Testis (tissue), 3 donors: ENCODE results near the gene MAP3K19. TPM values are rescaled to one million over a fixed set of nuclear protein-coding genes. Genes with fewer than 3 reads are reported as not detected.

Experiments
- DNase-seq: peaks from one replicate; pipeline ENCODE4 v3.0.0-alpha.2; 2019
- H3K27ac ChIP-seq, 2 donors: fragments of 200-600 bp; sonication (generic); one replicate each; pipeline ENCODE4 v1.5.1; 2019
- H3K27me3 ChIP-seq: fragments of 200-600 bp; sonication (generic); one replicate; pipeline ENCODE4 v1.5.1; 2019
- H3K36me3 ChIP-seq: fragments of 200-600 bp; sonication (generic); one replicate; pipeline ENCODE4 v1.5.1; 2017; ENCODE audit warnings: low read depth; ENCODE audit errors: missing control alignments
- H3K4me1 ChIP-seq: fragments of 200-600 bp; sonication (generic); one replicate; pipeline ENCODE4 v1.5.1; 2019
- H3K4me3 ChIP-seq, 2 donors: fragments of 200-600 bp; sonication (generic); one replicate each; pipeline ENCODE4 v1.5.1; 2017 to 2019
- H3K9me3 ChIP-seq: fragments of 200-600 bp; sonication (generic); one replicate; pipeline ENCODE4 v1.5.1; 2017
- POLR2A ChIP-seq: fragments of 450-650 bp; IDR thresholded peaks from one replicate; pipeline ENCODE4 v1.6.1; 2017; ENCODE audit warnings: antibody characterized with exemption, mild to moderate bottlenecking, moderate library complexity
- WGBS, 2 donors: methylation state at CpG; one replicate each; pipeline ENCODE4 v1.1.5; 2018; 5-methylcytosine and 5-hydroxymethylcytosine counted together
- intact Hi-C: fragments of 100-400 bp; cut with DNase I; formaldehyde crosslinking; loops from one replicate; pipeline ENCODE4 v1.15.1; 2023; ENCODE audit warnings: low total_unique reads
- polyA plus RNA-seq: library from polyadenylated mRNA; stranded (reverse); fragments of 350-450 nt; fragmentation: Illumina TruSeq; extraction: RNeasy Lipid Tissue Mini Kit (QIAGEN cat#74804); gene quantifications from one replicate; pipeline ENCODE4 v1.2.3, GENCODE V29; 2014; ENCODE audit warnings: low read depth, low replicate concordance; ENCODE audit not compliant: insufficient read depth
- total RNA-seq, 2 donors: library from RNA; depleted of rRNA; stranded (reverse); fragments of >200 nt; gene quantifications; one replicate each; pipeline ENCODE4 v1.2.3, GENCODE V29; 2016
- TF ChIP-seq, protein P1 (sequence below), 3 experiments: fragments of 450-650 bp in 2 of 3; fragments of 200-600 bp in 1 of 3; sonication (generic) in 1 of 3; IDR thresholded peaks; one replicate each; pipeline ENCODE4 v1.5.1; 2016 to 2019; ENCODE audit warnings: antibody characterized with exemption in 3 of 3, mild to moderate bottlenecking in 2 of 3, moderate library complexity in 1 of 3

Gene MAP3K19
- total and polyA plus RNA-seq, 3 donors from 2014 or later: 6.8 to 15.1 (median 9.8) TPM

DNA sequence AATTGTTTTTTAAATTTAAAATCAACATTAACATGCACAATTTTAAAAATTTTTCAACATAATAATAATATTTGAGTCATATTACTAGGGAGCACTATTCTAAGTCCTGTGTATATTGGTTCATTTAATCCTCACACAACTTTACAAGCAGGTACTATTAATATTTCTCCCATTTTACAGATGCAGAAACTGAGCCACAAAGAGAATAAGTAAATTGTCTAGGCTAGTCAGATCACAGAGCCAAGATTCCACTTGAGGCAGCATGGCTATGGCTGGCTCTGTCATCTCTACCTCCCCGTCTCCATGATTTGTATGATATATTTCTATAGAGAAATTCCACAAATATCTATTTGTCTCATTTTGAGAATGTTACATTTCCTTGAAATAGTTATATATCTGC, 113.5 kb downstream of the MAP3K19 start:
- Histone ChIP-seq H3K4me1 (peaks cover 22% of the 10 kb centered on the region), H3K4me3 (no peak overlapping the region), H3K36me3 (no peaks in the 10 kb centered on the region), H3K9me3 (no peaks in the 10 kb centered on the region), H3K27ac (no peak overlapping the region), H3K27me3 (no peaks in the 10 kb centered on the region)
- WGBS, 2 donors: 64 to 65% methylated on average over 1 of the region's 1 CpG
- TF ChIP-seq, protein P1, sequence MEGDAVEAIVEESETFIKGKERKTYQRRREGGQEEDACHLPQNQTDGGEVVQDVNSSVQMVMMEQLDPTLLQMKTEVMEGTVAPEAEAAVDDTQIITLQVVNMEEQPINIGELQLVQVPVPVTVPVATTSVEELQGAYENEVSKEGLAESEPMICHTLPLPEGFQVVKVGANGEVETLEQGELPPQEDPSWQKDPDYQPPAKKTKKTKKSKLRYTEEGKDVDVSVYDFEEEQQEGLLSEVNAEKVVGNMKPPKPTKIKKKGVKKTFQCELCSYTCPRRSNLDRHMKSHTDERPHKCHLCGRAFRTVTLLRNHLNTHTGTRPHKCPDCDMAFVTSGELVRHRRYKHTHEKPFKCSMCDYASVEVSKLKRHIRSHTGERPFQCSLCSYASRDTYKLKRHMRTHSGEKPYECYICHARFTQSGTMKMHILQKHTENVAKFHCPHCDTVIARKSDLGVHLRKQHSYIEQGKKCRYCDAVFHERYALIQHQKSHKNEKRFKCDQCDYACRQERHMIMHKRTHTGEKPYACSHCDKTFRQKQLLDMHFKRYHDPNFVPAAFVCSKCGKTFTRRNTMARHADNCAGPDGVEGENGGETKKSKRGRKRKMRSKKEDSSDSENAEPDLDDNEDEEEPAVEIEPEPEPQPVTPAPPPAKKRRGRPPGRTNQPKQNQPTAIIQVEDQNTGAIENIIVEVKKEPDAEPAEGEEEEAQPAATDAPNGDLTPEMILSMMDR (IDR thresholded peaks at IDR 0.05): no peak
- no peak for TF ChIP-seq POLR2A
- DNase-seq: no peak
- intact Hi-C loops: no loop called here

DNA sequence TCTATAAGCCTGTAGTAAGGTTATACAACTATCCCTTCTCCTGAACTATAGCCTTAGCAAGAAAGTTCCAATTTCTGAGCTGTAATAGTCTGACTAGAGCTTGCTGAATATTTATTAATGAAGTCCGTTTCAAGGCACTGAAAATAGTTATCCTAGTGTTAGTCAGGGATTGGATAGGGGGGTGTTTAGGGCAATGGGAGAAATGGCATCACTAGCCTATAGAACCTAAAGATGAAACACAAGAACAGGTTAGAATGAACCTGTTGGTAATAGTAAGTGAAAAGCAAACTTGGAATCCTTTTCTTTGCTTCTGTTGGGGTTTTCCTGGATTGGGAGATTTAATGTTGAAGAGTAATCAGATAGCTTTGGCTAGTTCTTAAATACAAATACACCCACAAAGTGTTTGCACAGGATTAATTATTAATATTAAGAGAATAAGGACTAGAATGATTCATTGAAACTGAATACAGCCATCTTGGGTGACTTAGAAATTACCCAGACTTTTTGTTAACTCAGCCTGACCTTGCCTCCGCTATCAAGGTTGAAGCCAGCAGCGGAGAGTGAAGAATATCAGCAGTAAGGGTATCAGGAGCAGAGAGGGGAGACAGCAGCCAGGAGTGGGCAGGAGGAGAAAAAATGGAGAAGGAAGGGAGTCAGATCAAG, 114.3 kb downstream of the MAP3K19 start:
- intact Hi-C loops: no loop called here
- Histone ChIP-seq H3K4me3 (no peak overlapping the region), H3K4me1 (peaks cover 22% of the 10 kb centered on the region), H3K27ac (no peak overlapping the region), H3K27me3 (no peaks in the 10 kb centered on the region), H3K36me3 (no peaks in the 10 kb centered on the region), H3K9me3 (no peaks in the 10 kb centered on the region)
- DNase-seq: no peak
- whole genome bisulfite sequencing, 2 donors: 70 to 77% methylated on average over 3 of the region's 3 CpGs
- TF ChIP-seq, protein P1 (IDR thresholded peaks at IDR 0.05): no peak
- no peak for TF ChIP-seq POLR2A

DNA sequence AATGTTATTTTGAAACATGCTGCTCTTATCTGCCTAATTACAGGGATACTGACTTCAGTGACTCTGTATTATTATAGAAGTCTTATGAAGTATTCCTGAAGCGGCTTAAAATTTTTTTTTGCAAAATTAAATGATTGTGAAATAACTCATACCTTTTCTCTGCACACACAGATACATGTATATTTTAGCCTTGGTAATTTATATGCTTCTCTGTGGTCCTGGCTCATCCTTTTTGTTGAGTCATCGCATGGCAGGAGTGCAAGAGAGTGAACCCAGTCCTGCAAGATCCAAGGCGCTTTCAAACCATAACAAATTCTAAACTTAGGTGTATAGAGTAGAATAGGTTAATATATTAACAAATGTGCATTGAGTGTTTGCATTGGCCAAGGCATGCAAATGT, 120.1 kb downstream of the MAP3K19 start:
- TF ChIP-seq, protein P1 (IDR thresholded peaks at IDR 0.05): no peak
- no peak for TF ChIP-seq POLR2A
- peaks cover 16% of the 10 kb centered on the region for H3K4me1 ChIP-seq

DNA sequence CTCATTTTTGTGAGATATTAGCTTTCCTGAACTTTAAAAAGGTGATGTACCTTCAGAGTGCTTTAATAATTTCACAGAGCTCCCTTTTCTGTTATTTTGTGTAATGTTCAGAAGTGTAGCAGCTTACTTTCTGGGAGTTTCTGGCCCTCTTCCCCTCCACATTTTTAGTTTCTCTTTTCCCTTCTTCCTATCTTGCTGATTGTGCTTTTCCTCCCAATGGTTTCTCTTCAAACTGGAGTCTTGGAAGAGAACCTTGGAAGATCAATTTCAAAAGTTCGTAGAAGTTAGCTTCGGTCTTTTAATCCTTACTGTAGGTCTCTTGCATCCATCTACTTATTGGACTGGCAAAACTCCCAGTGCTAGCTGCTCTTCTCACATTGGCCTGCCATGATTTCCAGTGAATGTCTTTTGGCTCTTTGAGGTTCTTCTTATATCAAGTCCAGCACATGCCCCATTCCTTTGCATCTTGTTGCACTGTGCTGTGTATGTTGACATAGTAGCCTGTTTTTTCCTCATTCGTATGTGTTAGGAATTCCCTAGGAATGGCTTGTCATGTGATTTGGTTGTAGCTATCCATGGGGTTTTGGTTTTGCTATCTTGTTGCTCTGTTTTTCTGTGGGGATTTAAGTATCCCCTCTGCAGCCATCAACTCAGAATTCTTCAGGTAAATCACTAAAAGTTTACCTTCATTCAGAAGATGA, 120.9 kb downstream of the MAP3K19 start:
- no peak overlapping the region for H3K27ac ChIP-seq
- WGBS, 2 donors: 74 to 76% methylated on average over 3 of the region's 3 CpGs
- H3K4me3 ChIP-seq: no peak overlapping the region
- TF ChIP-seq, protein P1 (IDR thresholded peaks at IDR 0.05): no peak
- TF ChIP-seq POLR2A: no peak
- DNase-seq: no peak
- H3K4me1 ChIP-seq: peaks cover 21% of the 10 kb centered on the region
- no peaks in the 10 kb centered on the region for H3K27me3 ChIP-seq
- no peaks in the 10 kb centered on the region for H3K9me3 ChIP-seq
- no peaks in the 10 kb centered on the region for H3K36me3 ChIP-seq
- intact Hi-C loops: no loop called here

More for the DNA sequence above, 120.1 kb downstream of the MAP3K19 start:
- Histone ChIP-seq H3K36me3 (no peaks in the 10 kb centered on the region), H3K27me3 (no peaks in the 10 kb centered on the region), H3K4me3 (no peak overlapping the region), H3K9me3 (no peaks in the 10 kb centered on the region), H3K27ac (no peak overlapping the region)
- intact Hi-C loops: no loop called here
- whole genome bisulfite sequencing, 2 donors: 84 to 85% methylated on average over 3 of the region's 3 CpGs
- DNase-seq: no peak
